Measurements from ENCODE around the gene ARHGAP25.

- no peak for TF ChIP-seq CTCF (IDR thresholded peaks at IDR 0.05)
- no peak for TF ChIP-seq POLR2A (IDR thresholded peaks at IDR 0.05)
- no peak for TF ChIP-seq POLR2AphosphoS5 (IDR thresholded peaks at IDR 0.05; ENCODE audit: insufficient read depth in 1 of 2, low read depth in 1 of 2)
Observed at GRCh38 chr2:68769586-68770270, 35.1 kb downstream of the ARHGAP25 start.

Data from vagina (tissue), 2 donors.